ENCODE results near the gene GPALPP1. TPM values are rescaled to one million over a fixed set of nuclear protein-coding genes. Genes with fewer than 3 reads are reported as not detected.

GPALPP1 gene
- 20.8 and 23.0 TPM in 2 replicates for total RNA-seq

GRCh38 chr13:44989071-44989889 lies at the start of gene GPALPP1, which contains the start of gene NUFIP1:
TSS of gene GPALPP1 (plus strand) at chr13:44989538. CDS start at chr13:44989655, 117 bp downstream.
TSS of gene NUFIP1 (minus strand) at chr13:44989471. CDS start at chr13:44989436, 35 bp downstream.

Other genes starting within 250 kb of the GPALPP1 start
- 3.4 and 3.5 TPM in 2 replicates for gene NUFIP1, start 67 bp upstream of the GPALPP1 start, total RNA-seq
- gene GTF2F2, start 131.0 kb downstream of the GPALPP1 start, total RNA-seq: 12.4 and 15.1 TPM in 2 replicates
- gene KCTD4, start 211.5 kb downstream of the GPALPP1 start, total RNA-seq: 0.20 and 0.66 TPM in 2 replicates

Data from smooth muscle cell of the pulmonary artery (primary cell).